Activated CD4-positive, alpha-beta T cell treated with anti-CD3 and anti-CD28 coated beads for 4 hours (primary cell): ENCODE results near the gene VTI1A.

Experiments
- DNase-seq, 2 donors: peaks; one replicate each; pipeline ENCODE4 v3.0.0-alpha.2; 2020

VTI1A gene

DNA sequence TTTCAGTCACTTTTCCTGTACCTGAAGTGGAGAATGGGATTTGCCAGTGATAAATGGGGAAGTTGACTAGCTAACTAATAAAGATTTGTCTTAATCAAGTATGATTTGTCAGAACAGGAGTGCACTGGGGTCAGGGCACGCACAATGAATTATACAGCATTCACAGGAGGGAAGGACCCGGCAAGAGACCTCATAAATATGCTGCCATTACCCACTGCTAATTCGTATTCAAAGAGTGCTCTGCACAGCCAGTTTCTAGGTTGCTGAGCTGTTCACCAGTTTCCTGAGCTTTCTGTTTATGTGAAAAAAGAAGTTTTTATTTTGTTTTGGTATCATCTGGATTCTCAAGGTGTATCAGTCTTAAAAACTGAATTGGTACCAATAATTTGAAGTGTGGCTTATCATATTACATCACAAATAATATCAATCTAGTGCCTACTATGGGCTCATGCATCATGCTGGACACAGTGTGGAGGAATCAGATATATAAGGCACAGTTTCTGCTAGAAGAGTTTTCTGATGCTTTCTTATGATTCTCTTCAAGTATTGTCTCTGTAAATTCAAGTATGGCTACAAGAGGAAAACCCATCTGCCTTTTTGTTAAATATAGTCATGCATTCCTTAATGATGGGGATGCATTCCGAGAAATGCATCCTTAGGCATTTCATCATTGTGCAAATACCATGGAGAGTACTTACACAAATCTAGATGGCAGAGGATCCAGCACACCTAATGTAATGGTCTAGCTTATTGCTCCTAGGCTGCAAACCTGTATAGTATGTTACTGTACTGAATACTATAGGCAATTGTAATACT, 202.2 kb downstream of the VTI1A start:
- no peak for DNase-seq

DNA sequence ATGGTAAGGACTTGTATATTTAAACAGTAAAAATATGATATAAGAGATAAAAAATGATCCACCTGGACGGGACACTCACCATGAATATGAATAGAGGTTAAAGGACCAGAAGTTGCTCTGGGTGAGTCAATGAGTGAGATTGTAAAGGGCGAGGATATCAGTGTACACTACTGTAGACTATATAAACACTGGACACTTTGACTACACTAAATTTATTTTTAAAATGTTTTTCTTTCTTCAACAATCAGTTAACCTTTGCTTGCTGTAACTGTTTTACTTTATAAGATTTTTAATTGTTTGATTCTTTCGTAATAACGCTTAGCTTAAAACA, 202.8 kb downstream of the VTI1A start:
- DNase-seq: no peak

DNA sequence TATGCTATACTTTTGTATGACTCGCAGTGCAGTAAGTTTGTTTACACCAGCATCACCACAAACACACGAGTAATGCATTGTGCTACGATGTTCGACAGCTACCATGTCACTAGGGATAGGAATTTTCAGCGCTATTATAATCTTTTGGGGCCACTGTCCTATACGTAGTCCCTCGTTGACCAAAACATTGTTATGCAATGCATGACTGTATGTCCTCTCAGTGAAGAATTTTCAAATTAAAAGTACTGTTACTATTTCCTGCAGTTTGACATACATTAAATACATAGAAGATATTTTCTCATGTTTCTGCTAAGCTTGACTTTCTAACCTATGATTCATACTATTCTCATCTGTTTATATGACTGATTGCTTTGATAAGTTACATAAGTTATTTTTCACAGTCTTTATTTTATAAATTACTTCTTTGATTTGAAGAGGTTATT, 203.6 kb downstream of the VTI1A start:
- DNase-seq: no peak

DNA sequence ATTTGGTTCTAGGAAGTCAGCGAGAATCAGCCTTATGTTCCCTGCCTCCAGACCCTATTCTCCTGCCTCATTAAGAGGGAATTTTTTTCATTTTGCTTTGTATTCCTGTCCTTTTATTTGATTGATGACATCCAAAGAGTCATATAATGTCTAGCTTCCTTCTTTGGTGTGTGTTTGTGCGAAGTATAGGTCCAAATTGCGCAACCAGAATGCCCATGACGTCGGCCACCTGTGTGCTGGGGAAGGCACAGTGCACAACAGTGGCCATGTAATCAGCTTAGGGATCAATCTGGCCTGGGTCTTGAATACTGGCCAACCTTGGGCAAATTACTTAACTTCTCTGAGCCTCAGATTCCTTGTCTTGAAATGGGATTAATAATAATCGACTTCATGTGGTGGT, 206.2 kb downstream of the VTI1A start:
- DNase-seq: no peak

DNA sequence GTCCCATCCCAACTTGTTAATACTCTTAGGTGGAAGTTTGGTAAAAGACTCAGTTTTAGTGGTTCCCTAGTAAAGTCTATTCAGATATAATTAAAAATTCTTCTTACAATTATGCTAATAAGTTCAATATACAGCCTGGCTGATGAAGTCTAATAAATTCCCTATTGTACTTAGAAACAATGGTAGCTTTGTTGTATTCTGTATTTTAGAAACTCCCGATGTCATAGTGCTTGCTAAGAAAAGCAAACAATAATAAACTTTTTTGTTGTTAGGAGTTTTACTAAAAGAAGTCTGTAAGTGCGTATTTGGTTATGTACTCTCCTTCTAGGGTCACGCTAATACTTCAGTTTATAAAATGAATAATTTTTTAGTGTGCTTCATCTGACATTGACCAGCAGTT, 206.8 kb downstream of the VTI1A start:
- DNase-seq: no peak

DNA sequence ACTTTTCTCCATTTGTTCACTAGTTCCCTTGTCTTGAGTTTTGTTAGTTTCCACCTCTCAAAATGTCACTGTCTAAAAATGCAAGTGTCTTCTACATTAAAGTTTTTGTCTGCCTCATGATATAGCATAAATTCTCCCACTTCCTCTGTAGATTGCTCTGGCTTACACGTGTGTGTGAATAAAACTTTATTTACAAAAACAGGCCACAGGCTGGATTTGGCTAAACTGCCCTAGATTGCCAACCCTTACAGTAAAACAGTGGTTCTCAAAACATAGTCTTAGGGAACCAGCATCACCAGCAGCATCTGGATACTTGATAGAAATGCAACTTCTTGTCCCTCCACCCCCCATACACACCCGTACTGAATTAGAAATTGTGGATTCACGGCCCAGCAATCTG, 207.8 kb downstream of the VTI1A start:
- DNase-seq: no peak

DNA sequence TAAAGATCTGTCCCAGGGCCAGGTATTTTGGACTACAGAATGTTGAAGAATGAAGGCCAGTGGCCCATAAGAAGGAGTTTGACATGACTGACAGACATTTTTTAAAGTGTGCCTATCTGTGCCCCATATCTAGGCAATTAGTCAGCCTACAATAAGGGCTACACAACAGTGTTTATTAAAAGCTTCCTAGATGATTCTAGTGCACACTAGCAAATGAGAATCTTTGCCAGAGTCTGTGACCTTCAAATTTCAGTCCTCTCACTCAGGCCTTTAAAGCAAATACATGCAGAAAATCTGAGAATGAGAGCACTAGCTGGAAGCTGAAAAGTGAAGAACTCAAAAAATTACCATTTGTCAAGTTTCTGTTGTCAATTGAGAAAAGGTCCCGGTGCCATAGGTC, 208.7 kb downstream of the VTI1A start:
- no peak for DNase-seq

DNA sequence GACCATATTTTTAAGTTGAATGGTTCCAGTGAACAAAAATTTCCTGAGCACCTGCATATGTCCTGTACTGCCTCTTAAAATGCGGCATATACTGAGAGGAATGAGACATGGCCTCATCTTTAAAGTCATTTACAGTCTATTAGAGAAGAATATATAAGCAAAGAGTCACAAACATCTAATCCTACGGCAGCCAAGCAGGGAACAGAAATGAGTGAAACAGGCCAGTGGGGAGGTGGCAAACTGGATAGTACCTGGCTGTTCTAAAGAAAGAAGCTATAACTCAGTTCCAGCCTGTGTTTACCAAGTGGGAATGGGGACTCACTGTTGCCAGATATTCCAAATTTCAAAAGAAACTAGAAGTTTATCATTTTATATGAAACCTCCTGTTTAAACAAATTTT, 211.4 kb downstream of the VTI1A start:
- no peak for DNase-seq

DNA sequence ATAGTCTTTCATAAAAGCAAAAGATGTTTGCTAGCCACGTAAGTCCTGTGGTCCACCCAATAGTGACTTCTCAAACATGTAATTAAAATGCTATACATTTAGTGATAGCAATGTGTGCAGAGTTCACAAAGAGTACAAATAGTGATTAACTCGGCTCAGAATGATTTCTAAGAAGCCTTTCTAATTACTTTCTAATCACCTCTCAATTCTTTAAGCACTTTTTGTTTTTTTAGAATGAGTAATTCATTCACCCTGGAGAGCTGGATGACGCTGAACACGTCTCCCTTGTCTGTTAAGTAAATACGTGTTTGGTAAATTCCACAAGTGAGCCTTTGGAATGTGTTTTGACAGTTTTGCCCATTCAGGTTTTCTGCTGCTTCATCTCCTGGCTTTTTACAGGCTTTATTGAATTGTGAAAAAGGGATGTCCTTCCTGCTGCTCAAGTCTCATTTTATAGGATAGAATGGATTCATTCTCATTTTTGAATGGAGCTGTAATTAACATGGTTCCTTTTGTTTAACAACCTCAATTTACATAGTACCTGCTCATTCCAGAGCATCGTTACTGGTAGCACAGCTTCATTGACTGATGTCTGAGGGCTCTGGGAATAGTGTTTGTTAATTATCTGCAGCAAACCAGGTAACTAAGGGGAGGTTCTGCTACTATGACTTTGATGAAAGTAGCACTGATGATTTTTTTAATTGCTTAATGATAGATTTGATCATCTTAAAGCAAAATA, 212.1 kb downstream of the VTI1A start:
- DNase-seq: no peak

DNA sequence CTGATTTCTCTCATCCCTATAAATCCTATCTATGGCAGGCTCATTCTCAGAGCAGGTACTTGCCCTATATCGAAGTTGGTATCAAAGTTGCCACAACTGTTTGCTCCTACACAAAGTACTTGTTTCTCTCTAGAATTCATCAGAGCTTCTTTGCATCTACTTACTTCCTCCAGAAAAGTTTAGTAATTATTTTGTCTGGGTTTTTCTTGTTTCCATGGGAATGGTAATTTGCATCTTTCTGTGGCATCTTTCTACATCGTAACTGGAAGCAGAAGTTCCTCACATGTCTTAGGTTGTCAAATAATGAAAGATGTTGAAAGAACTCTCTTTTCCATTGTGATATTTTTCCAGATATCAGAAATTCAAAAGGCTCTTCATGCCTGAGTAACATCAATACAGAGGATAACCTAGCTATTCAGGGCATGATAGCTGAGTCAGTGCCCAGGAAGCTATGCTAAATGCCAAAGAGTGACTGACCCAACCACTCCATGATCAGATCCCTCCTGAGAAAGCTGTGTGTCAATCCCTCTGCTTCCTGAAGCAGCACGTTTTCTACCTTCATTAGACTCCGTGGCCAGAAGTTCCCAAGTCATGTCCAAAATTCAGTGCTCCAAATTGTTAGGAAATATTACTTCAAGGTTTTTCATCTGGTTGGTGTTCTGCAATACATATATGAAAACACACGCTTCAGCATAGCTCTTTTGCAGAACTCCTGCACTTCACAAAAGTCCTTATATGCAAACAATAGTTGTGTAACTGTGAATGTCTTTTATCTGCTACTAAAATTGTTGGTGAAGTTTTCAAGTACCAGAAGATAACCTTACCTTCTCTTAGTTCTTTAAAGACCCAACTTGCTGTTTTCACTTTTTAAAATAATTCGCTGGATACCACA, 216.5 kb downstream of the VTI1A start:
- no peak for DNase-seq

DNA sequence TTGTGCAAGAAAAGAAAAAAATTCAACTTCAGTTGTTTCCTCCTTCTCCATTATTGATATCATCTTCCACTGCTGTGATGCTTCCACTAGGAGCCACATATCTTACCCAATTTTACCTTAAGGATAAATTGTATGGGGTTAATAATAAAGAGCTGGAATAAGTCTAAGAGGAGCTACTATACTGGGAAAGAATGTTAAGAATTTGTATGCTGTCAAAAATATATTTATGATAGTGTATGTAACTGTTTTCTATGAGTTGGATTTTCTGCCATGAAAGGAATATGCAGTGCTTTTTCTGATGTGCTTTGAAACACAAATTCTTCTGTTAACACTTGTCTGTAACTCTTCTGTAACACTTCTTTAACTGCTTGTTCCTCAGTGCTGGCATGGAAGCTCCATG, 219.1 kb downstream of the VTI1A start:
- DNase-seq: no peak

DNA sequence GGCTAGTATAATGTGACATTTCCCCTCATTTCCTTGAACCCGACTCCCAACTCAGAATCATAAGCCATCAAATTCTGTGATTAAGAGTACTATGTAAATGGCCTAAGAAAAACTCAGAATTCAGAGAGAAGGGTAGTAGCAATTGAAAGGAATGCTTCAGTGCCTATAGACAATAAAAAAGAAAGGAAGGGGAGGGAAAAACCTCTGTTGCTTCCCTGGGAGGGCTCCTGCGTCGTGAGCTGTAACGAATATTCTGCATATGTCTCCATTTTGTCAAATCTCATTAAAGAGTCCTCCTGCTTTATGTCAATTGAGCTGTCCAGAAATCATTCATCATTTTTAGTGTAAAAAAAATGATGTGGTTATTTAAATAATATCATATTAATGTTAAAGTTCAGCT, 223.0 kb downstream of the VTI1A start:
- no peak for DNase-seq

DNA sequence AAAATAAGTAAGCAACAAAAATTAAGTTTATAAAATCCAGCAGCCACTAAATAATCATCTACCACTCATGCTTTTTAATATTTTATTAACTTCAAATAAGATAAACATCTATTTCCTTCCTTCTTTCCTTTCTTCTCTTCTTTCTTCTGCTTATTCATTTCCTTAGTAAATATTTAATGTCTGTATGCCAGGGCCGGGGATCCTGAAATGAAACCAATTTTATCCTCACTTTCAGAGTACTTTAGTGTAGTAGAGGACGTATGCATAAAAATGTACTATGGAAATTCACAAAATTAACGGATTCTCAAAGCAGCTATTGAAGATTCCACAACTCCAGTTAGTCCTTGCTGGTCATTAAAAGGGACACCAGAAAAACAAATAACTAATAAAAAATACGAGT, 224.7 kb downstream of the VTI1A start:
- DNase-seq: no peak

DNA sequence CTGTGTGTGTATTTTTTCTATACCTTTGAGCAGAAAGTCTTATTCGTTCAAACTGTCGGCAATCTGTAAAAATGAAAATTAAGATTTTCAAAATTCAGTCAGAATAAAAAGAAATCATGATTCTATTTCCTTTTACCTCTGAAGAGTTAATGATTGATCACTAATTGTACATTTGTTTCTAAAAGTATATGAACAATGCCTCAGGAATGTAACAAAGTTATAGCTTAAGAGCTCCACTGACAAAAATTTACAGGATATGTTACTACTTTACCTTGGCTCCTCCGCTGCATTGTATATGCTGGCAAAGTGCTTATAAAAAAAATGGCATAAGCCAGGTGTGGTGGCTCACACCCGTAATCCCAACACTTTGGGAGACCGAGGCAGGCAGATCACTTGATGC, 225.7 kb downstream of the VTI1A start:
- DNase-seq: no peak

DNA sequence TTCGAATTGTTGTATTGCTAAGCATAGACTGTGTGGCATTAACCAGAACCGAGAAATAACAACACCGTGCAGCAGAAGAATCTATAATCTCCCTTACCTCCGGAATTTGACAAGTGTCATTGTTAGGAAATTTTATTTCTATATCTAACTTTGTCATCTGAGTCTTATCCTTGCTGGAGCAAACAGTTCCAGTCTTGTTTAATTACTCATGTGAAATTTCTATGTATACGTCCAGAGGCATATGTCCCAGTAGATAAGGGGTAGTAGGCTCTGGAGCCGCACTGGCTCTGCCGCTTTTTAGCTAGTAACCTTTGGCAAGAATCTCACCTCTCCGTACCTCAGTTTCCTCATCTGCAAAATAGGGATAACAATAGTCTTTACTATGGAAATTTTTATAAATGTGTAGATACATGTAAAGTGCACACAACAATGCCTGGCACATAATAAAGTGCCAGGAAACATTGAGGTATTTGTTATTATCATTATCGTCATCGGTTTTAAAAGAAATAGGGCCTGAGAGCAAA, 228.6 kb downstream of the VTI1A start:
- DNase-seq: no peak

DNA sequence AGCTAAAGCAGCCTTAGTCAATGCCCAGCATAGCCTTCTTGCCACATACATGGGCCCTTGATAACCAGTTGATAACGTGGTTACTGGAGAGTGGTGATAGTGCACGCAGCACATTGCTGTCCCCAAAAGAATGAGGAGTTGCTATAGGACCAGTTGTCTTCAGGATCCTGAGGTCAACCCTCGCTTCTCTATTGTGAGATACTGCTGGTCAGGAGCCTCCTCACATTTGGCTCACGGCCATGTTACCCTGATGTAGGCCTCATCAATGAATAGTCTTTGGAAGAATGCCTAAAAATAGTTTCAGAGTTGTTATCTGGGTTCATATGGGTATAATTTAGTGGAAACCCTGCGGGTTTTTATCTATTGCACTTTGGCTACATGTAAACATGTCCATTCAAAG, 230.7 kb downstream of the VTI1A start:
- no peak for DNase-seq

DNA sequence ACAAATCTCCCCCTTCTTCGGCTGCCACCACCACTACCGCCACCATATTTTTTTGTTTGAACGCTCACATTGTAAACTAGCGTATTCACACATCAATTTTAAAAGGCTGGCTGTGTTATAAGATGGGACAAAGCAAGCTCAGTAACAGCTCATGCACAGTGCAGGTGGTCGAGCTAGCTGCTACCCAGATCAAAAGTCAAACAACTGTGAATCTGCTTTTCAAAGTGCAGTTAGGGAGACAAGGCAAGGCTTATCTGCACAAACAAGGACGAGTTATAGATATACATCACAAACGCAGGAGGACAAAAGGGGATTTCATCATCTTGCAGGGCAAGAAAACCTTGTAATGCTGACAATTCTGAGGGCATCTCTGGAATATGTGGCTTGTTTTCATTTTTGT, 231.6 kb downstream of the VTI1A start:
- no peak for DNase-seq

DNA sequence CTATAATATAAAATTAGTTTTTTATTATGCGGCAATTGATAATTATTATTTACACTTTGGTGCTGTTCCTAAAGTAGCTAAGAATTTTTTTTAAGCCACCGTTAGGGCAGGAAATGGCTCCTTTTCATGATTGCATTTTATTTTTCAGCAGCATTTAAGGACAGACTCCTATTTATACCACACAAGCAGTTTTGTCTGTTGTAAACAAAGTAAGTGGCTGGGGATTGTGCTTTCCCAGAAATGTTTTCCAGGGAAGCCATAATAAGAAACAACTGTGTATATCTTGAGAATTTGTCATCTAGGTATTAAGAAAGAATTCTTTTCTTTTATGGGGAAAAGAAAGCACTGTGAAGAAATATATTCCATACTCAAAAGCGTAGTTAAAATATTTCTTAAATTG, 232.0 kb downstream of the VTI1A start:
- DNase-seq: no peak

DNA sequence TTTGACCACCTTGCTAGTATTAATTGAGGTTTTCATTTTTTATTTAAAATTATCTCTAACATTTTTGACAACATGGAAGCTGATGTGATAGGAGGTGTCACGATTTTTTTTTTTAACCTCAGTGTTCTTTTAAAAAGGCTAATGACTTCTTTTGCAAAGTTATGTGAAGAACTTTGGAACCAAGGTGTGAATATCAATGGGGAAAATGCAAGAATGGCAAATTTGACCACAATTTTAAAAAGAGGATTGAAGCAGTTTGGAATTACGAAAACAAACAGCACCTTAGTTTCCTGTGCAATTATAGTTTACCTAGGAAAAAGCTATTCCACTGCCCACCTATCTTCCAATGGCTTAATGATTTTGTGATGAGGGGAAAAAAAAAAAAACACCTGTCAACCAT, 232.4 kb downstream of the VTI1A start:
- DNase-seq: no peak

DNA sequence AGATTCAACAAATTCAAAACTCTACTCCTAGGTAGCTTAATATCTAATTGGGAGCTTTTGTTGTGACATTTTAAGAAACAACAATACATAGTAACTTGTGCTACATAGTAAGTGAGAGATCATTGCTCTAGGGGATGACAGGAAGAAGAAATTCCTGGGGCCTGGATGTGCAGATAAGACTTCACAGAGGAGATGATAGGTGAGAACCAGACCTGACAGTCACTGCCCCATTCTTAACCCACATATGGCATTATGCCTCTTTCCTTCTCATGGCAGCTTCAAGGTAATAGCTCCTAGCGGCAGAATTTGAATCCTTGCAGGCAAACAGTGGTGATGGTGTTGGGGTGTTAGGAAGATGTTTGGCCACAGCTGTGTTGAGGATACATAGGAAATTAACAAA, 233.6 kb downstream of the VTI1A start:
- DNase-seq: no peak

DNA sequence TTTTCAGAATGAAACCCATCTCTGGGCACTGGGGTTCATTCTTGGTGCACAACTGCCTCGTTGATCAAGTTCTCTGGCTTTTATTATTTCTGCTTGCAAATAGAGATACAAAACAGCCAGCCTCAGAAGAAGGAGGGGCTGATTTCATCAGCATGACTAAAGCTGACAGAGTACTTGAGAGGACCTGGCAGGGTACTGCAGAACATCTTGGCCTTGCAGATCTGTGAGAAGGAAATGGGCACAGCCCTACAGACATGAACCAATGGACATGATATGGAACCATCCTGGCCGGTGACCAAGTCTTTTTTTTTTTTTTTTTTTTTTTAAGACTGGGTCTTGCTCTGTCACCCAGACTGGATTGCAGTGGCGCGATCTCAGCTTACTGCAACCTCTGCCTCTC, 240.6 kb downstream of the VTI1A start:
- DNase-seq: no peak

DNA sequence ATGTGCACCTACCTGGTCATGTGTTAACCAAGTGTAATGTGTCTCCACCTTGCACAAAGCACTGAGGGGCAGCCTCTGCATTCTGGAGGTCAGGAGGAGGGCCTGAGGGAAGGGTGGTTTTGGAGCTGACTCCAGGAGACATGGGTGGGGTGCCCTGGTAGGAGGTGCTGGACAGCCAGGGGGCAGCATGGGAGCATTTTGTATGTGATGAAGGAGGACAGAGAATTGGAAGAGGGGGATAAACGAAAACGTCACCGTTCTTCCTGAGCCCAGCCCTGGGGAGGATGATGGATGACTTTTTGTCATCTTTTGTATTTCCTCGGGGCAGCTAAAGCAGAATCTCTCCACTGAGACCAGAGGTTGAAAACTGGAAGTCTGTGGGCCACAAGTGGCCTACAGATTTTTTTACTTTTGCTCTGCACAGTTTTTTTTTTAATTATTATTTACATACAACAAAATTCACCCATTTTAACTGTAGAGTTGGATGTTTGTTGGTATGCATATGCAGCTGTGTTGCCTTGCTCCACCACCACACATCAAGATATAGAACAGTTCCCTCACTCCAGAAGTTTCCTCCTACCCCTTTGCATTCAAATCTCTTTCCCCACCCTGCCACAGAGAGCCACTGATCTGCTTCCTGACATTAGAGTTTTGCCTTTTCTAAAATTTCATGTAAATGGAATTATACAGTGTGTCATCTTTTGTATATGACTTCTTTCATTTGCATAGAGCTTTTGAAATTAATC, 242.5 kb downstream of the VTI1A start:
- DNase-seq: no peak

DNA sequence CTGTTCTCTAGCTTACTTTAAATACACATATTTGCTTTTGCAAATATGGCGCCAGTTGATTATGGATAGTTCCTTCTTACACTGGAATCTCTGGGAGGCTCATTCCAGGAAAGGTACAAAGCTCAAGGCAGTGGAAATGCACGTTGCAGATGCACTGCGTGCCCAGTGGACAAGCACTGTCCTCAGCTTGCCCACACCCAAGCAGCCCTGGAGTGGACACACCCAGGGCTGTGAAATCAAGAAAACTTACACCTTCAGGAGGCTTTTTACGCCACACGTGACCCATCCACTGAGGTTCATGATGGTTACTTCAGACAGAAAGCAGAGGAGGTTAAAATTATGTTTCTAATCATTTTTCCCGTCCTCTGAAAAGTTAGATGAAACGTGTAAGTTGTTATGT, 248.5 kb downstream of the VTI1A start:
- no peak for DNase-seq
